HG03139 (cell line): Measurements from ENCODE around the gene SND1.

Experiments used
- ATAC-seq: cut with Tn5 transposase; IDR thresholded peaks from one replicate; pipeline ENCODE4 v1.9.1; 2021; ENCODE audit not compliant: unreplicated experiment

The SND1 gene

DNA sequence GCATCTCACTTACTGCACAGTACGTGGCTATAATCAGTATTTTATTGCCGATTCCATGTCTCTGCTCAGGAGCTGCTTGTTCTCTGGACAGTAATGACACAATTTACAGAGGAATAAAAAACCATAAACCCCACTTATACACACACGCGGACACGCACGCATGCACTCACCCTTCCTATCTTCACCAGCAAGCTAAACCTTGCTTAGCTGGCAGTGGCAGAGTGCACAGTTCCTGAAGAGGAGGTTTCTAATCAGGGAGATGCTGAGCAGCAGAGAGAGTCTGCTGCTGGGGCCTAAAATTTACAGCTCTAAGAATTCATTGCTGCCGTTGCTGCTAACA is 66.3 kb downstream of the SND1 start:
- ATAC-seq: no peak

DNA sequence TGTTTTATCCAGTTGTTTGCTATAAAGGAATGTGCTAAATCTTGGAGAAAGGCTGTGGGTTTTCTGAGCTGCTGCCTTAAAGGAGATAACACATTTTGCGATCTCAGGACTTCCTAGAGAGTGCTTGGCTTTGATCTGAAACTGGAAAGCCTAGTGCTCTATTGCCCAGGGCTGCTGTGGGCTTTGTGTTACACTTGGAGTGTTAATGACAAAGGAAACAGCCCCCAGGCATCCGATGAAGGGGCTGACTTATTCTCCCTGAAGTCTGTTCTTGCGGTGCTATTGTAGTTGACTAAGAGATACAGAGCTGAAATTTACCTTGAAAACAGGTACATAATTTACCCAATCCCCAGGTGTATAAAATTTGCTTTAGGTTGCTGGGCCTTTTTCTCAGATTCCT is 74.5 kb downstream of the SND1 start:
- ATAC-seq: no peak

DNA sequence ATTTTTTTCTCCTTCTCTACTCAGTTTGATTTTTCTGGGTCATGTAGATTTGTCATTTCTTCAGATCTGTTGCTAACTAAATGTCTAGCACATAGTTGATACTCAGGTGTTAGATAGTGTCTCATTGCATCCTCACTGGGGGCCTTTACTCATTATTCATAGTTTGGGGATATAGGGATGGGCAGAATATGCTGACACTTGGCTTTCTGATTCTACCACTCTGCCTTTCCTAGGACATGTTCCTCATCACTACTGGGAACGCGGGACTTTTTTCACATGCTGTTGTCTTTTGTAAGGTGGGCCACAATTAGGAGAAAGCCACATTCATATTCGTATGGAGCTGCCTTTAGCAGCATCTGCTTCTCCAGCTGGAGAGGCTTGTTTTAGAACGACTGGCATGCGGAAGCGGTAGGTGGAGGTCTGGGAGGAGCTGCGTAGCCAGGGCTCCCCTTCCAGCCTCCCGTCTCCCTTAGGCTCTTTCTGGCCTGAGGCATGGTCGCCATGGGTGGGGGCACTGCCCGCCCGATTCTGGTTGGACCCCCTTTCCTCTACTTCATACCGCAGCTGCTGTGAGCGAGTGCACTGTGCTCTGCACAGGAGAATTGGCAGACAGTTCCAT is 78.8 kb downstream of the SND1 start:
- ATAC-seq: no peak

DNA sequence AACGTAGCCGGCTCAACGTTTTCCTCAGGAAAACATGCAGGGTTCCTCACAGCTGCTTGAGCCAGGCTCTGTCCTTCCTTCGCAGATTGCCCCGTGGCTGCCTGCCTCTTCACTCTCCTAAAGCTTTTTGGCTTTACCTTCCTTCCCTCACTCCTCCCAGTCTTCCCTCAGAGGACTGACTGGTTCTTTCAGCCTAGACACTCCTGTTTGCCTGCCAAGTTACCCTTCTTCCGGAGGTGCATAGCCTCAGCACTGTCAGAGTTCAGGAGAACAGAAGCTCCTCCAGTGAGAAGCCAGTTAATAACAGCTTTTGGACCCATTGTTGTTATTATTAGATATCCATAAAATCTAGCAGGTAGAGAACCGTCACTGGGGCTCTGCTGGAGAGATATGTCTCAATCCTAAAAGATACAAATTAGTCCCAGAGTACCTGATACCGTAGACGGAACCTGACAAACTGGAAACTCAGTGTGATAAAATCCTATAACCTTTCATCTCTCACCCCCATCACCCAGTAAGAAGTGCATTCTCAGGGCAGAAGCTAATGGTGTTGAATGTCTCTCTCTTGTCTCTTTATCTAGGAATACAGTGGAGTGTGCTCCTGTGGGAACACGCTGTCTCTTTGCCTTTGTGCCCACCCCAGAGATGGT is 79.6 kb downstream of the SND1 start:
- ATAC-seq: no peak

DNA sequence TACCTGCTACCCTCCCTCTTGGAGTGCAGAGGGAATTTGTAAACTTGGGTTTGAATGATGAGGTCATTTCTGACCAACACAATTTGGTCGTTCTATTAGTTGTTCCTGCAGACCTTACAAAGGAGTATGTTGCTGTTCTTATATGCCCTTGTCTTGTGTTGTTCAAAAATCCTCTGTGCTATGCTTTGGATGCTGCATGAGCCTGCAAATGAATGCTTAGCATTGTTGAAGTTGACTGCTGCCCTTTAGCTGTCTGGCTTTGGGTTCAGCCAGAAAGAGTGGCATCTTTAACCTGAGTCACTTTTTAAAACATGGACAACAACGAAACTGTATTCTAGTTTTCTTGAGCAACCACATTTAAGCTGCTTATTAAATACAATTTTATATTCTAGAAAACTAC is 80.3 kb downstream of the SND1 start:
- ATAC-seq: no peak

DNA sequence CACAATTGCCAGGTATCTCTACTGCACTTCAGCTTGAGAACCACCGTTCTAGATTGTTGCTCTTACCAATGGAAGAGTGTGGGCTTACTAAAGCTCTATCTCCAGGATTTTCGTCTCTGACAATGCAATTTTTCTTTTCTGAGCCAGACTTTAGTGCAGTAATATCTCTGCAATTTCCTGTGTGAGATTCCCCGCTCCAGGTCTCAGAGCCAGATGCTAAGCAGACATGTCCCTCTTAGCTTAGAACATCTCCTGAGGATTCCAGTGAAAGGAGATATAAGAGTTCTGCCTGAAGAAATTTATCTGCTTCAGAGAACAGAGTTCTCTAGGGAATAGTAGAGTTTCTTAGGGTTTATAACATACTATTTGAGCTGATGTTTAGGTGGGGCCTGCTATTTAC is 82.0 kb downstream of the SND1 start:
- ATAC-seq: no peak

DNA sequence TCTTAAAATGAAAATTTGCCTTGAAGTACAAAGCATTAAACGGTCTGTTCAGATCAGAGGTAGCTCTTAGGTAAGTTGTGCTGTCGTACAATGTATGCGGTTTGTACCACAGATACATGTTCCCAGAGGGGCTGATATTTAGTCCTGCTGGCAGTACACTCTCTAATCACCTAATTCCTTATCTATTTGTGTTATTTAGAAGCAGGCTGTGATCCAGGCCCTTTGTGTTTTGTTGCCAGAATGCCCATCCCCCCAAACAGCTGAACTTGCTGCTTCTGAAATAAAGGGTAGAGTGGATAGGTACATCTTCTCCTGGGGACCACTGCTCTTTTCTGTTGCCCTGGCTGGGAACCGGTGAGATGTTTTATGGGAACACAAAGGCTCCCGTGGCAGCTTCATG is 84.5 kb downstream of the SND1 start:
- no peak for ATAC-seq

DNA sequence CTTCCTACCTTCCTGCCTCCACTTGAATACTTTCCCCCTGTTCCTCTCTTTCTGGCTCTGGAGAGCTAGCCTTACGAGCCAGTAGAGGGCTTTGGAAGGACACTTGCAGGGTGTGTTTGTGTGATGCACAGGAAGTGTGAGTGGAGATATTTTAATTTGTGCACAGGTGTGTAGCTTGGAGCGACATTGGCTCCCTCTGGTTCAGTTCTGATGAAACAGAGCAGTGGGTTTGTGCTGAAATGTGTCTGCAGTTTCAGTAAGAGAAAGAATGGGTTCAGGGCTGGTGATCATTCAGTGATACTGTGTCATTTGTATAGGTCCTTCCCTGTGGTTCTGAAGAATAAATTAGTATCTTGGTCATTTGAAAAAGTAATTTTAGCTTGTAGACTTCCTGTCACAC is 86.9 kb downstream of the SND1 start:
- ATAC-seq: no peak

DNA sequence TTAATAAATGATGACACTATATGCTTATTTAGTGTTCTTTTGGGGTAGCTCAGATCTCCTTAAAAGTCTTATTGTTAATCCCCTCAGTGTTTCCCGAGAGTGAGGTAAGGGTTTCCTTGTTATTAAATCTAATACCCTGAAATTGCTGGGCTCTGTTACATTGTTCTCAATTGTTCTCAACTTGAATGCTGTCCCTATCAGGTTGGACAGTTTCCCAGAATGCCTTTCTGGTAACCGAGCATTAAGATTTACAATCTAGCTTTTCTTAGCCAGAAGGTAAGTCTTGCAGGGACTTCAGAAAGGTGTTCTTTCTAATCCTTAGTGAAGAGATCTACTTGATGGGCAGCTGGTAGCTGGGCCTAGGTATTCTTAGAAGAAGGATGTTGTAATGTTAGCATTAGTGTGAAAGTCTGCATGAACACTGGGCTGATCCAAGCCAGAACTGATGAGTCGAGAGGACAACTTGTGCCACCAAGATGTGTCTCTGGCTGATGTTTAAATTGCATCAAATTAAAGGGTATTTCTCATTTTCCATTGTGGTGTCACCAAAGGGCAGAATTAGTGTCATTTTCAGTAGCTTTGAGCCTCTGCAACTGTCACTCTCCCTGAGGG is 89.9 kb downstream of the SND1 start:
- ATAC-seq: no peak

DNA sequence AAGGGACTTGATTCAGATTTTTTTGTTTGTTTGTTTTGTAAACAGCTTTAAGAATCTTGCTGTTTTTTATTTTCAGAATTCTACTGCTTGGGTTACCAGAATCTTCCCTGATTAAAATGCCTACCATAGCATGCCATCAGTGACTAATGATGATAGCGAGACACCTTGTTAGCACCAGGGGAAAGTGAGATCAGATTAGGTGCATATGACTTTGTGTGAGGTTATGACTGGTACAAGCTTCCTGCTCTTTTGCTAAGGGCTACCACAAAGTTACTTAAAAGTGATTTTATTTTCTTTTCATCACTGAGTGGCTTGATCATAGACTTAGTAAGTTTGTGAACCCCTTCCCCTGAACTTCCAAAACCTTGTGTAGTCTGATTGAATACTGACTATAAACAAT is 93.5 kb downstream of the SND1 start:
- ATAC-seq: no peak

DNA sequence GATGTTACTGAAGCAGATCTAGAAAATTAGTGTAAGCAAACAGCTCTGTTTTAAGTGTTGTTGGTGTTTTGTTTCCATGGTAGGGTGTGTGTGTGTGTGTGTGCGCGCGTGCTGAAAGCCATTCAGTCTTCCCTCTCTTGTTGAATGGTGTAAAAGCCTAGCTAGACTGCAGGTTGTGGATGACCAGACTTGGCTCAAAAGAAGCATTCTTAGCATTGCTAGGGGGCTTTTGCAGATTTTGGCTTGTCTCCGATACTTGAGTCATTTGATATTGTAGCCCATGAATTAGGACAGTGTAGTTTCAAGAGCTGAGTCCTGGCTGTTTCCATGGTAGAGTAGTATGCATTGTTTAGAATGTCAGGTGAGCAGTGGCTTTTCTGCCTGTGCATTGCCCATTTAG is 99.1 kb downstream of the SND1 start:
- no peak for ATAC-seq

DNA sequence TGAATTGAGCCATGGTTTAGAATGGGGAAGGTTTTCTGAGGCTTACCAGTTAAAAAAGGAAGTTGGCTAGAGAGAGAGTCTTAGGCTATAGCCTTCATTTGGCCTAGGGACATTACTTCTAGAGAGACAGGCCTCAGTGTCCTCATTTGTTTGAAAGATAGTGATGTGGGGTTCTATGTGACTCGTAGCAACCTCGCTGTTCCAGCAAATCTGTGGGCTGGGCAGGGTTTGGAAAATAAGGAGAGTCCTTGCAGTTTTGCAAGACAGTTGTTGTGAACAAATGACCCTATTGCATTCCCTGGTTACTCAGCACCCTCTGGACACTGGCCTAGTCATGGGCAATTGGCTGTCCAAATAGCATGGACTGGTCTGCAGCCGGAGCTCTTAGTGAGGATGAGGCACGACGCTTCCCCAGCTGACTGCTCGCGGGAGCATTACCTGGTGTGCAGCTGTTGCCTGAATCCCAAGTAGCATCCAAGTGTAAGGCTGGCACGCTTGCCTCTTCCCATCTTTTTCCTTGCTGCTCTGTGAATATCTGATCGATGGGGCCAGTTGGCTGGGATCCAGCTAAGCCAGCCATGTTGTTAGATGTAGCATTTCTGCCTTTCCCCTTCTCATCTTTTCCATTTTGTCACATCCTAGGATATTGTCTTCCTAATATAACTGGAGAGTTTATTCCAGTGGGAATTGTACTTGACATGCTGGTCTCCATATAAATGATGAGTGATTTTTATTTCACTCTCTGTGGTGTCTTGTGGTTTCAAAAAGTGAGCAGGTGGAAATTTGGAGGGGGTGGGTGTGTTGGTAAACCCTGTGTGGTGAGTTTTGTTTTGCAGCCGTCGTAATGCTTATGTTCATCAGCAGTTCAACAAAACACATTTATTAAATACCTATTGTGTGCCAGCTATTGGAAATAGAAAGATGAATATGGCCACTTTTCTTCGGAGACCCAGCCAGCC is 99.8 kb downstream of the SND1 start:
- ATAC-seq: no peak

DNA sequence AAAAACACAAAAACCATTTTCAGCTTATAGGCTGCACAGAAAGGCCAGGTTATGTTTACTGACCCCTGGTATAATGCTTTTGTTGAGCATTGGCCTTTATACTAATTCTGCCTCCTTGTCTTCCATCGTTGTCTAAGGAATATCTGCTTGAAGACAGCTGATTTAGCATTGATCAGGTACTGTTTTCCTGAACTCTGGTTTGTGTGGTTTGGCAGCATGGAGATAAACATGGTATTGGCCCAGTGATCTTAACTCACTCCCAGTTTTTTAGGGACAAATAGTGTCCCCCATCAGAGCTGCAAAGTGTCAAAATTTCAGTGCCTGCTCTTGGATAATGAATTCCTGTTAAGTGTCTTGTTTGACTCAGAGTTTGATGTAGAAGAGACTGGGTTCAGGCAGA is 100.8 kb downstream of the SND1 start:
- ATAC-seq: no peak

DNA sequence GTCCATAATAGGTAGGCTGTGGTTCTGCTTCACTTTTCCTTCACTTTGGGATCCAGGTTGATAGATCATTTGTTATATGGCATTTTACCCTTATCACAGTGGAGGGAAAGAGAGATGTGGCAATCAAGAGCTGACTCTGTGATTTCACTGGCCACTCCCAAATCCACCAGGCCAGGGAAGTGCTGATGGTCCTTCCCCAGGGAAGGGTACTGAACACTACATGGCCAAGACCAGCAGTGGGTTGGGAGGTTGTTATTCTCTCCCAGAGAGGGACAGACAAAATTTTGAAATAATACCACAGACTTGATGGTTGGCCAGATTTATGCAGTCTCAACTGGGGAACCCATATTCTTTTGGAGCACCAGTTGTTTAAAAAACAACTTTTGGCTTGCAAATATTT is 102.5 kb downstream of the SND1 start:
- no peak for ATAC-seq

DNA sequence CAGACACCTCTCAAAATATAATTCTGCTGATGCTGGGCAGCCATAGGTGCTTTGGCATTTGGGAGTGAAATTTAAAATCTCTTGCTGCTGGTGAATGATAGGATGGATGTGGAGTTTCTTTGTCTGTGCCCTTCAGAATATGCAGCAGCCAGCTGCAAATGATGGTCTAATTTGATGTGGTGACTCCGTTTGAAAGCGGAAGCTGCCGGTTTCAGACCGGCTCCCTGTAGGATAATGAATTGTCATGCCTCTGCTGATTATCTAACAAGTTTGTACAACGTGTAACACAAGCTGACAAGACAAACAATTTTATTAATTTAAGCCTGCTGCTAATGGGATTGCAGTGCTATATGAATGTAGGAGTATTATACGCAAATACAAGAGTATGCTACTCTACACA is 103.5 kb downstream of the SND1 start:
- no peak for ATAC-seq

DNA sequence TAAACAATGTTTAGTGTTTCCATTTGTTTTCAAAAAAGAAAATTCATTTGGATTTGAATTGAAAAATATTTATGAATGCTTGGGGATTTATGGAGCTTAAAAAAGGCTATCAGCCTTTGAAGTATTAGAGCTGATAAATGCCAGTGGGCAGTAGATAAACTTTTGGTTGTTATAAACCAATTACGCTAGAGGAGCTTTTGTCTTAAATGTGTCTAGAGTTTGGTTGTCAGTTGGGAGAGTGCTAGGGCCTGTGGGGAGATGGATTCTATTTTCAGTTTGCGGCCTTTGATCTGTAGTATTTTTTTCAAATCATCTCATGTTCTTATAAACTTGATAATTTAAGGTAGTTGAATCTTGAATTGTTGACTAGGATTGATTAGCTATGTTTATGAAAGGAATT is 104.0 kb downstream of the SND1 start:
- ATAC-seq: no peak

DNA sequence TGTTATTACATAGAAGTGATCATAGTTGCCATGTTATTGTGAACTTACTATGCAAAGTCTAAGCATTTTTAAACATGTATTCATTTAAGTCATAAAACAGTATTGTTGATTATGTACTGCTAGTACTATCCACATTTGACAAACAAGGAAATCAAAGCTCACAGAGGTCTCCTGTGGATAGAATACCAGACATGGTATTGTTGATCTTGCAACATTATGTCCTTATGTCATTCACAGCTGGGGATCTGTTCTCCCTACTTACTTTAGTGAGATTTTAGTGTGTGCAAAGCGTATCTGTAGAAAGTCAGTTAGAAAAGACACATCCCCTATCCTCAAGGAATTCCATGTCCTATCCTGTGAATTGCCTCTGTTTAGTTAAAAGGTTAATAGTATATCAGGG is 106.1 kb downstream of the SND1 start:
- no peak for ATAC-seq

DNA sequence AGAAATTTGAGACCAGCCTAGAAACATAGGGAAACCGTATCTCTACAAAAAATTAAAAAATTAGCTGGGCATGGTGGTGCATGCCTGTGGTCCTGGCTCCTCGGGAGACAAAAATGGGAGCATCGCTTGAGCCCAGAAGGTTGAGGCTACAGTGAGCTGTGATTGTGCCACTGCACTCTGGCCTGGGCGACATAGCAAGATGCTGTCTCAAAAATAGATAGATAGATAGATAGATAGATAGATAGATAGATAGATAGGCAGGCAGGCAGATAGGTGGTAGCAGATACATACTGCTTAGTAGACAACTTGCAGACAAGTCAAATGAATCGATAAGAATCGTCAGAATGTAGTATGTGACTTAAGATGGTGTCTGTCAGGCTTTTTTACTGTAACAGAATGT is 106.9 kb downstream of the SND1 start:
- ATAC-seq: no peak

DNA sequence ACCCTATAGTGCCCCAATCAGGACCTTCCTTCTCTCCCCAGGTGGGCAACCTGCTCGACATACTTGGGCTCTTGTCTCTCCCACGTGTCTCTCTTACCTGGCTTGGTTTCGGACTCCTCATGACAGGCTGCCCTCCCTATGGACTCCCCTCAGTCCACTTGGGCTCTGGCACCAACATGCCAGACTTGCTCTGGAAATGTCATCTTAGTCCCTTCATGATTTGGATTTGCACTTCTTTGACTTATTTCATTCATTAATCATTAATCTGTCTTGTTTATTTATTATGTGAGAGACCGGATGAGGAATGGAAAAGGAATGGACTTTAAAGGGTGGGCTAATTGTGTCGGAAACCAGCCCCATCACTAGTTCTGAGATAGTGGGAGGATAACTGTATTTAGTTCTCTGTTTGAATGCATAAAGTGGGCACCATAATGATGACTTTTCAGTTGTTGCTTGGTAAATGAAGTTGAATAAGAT is 108.0 kb downstream of the SND1 start:
- ATAC-seq: no peak

DNA sequence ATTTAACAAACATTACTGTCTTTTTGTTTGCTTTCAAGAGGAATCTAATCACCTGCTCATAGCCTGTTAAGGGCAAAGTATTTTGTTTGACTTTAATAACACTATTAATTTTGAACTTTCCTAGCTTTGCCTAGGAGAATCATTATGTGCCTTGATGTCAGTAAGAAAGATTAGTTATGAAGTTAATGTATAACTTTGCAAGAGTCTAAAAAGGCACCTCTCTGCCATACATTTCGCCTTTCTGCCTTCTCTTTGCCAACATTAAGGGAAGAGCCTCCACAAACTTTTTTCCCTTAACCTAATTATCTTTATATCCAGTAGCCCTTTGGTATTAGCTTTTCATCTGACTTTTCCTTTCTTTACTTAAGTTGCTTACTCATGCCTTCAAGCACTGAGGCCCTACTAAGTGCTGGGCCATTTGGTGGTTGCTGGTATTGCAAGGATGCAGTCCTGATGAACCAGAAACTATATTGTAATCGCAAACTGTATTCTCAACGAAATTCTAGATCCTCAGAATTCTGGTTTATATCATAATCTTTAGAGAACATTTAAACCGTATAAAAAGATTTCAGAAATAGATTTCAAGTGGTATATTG is 108.5 kb downstream of the SND1 start:
- no peak for ATAC-seq

DNA sequence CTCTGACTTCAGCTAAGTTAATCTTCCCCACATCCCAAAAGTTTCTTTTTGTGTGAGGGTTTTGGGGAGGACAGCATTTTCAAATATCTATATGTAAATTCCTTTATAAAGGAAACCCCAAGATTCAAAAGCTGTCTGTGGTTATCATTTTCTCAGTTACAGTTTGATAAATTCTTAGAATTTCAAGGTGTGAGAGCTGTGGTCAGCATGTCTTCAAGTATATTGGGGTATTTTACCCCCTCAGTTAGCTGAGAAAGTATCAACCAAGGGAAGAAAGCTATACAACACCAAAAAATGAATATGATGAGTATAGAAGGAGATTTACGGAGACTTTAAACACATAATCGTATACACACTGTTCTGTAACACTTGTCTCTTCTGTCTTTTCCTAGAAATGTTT is 109.2 kb downstream of the SND1 start:
- no peak for ATAC-seq
